HUES6 (cell line): Measurements from ENCODE around the gene BLOC1S4.

Source experiments
- H3K27ac ChIP-seq: 2 replicates; pipeline ENCODE4 v1.7.0; 2013; ENCODE audit warnings: low read depth, mild to moderate bottlenecking, low read length, inconsistent platforms
- H3K27me3 ChIP-seq: 2 replicates; pipeline ENCODE4 v1.6.1; 2013; ENCODE audit warnings: low read length; ENCODE audit not compliant: control insufficient read depth, insufficient read depth
- H3K36me3 ChIP-seq: 2 replicates; pipeline ENCODE4 v1.6.1; 2013; ENCODE audit warnings: low read length; ENCODE audit not compliant: control insufficient read depth, insufficient read depth
- H3K4me1 ChIP-seq: 2 replicates; pipeline ENCODE4 v1.6.1; 2013; ENCODE audit warnings: low read length; ENCODE audit not compliant: control insufficient read depth, insufficient read depth
- H3K4me3 ChIP-seq: 2 replicates; pipeline ENCODE4 v1.5.1; 2013; ENCODE audit warnings: low read depth, low read length
- H3K9ac ChIP-seq: one replicate; pipeline ENCODE4 v1.6.1; 2013; ENCODE audit warnings: mild to moderate bottlenecking, low read length
- H3K9me3 ChIP-seq: 2 replicates; pipeline ENCODE4 v1.6.1; 2013; ENCODE audit warnings: low read depth, low read length; ENCODE audit not compliant: control insufficient read depth, insufficient read depth

Gene BLOC1S4

GRCh38 chr4:6747294-6748051 is 31.5 kb downstream of the BLOC1S4 start:
- Histone ChIP-seq H3K9ac (no peak overlapping the region), H3K9me3 (no peaks in the 10 kb centered on the region), H3K4me3 (no peak overlapping the region), H3K36me3 (no peaks in the 10 kb centered on the region), H3K27ac (no peak overlapping the region), H3K27me3 (no peaks in the 10 kb centered on the region), H3K4me1 (peaks cover 14% of the 10 kb centered on the region; the same call in 1 of the 2 replicates)

DNA sequence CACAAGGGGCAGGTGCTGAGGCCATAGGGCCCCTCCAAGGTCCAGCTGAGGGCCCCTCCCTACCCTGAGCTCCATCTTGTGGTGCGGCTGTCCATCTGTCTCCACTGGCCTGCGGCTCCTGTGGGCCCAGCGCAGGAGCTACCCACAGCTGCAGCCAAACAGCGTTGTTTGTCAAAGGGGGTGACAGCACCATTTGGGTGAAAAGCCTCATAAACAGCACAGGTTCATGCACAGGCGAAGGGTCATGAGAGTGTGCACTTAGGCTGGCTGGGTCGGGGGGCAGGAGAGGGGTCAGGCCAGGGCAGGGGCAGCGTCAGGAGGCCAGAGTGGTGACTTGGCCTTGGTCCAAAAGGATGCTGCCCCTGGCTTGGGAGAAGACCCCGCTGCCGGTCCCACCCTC is 32.3 kb downstream of the BLOC1S4 start:
- H3K4me1 ChIP-seq = peaks cover 17% of the 10 kb centered on the region; the same call in 1 of the 2 replicates
- H3K4me3 ChIP-seq = no peak overlapping the region
- no peaks in the 10 kb centered on the region for H3K27me3 ChIP-seq
- no peaks in the 10 kb centered on the region for H3K36me3 ChIP-seq
- no peak overlapping the region for H3K9ac ChIP-seq
- H3K27ac ChIP-seq = no peak overlapping the region
- no peaks in the 10 kb centered on the region for H3K9me3 ChIP-seq

- Histone ChIP-seq H3K36me3 (no peaks in the 10 kb centered on the region), H3K9me3 (no peaks in the 10 kb centered on the region), H3K4me1 (peaks cover 18% of the 10 kb centered on the region; the same call in 1 of the 2 replicates), H3K9ac (no peak overlapping the region), H3K27me3 (no peaks in the 10 kb centered on the region), H3K27ac (no peak overlapping the region), H3K4me3 (no peak overlapping the region)
These were observed 33.6 kb downstream of the BLOC1S4 start for GRCh38 chr4:6749340-6750171.

DNA sequence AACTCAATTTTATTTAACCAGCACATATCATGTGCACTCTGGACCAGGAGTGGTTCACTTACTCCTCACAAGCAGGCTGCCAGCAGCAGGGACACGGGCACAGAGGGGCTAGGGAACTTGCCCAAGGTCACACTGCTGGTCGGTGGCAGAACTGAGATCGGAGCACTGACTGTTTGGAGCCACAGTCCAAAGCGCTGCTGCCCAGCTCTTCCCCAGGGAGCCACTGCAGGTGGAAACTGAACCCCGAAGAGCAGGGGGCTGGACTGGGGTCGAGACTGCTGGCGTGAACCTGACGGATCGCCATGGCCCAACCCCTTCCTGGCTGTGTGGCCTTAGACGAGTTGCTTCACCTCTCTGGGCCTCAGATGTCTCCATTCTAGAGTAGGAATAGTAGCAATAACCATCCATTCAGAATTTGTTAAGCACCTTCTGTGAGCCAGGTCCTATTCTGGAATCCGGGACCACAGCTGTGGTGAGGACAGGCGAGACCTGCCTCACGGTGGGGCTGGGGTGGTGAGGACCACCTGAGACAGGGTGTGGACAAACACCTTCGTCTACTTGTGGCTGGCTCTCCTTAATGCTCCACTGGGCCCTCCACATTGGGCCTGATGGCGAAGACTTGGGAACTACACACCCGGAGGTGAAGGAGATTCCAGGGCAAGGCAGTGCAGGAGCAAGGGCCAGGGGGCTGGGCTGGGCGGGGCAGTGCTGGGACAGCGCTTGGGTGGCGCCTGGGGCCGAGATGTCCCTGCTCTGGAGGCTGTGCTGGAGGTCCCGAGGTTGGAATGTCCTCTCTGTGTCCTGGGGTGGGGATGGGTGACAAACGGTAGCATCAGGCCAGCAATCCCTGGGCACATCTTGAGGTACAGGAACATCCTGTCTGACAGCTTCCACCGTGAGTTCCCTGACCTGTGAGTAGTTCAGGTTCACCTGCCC is 34.6 kb downstream of the BLOC1S4 start:
- no peaks in the 10 kb centered on the region for H3K9me3 ChIP-seq
- peaks cover 18% of the 10 kb centered on the region; the same call in 1 of the 2 replicates for H3K4me1 ChIP-seq
- no peak overlapping the region for H3K9ac ChIP-seq
- H3K36me3 ChIP-seq = no peaks in the 10 kb centered on the region
- no peak overlapping the region for H3K27ac ChIP-seq
- no peak overlapping the region for H3K4me3 ChIP-seq
- H3K27me3 ChIP-seq = no peaks in the 10 kb centered on the region

GRCh38 chr4:6751611-6752485 is 35.9 kb downstream of the BLOC1S4 start:
- no peaks in the 10 kb centered on the region for H3K36me3 ChIP-seq
- no peaks in the 10 kb centered on the region for H3K27me3 ChIP-seq
- no peaks in the 10 kb centered on the region for H3K9me3 ChIP-seq
- no peak overlapping the region for H3K4me3 ChIP-seq
- H3K9ac ChIP-seq = no peak overlapping the region
- no peak overlapping the region for H3K27ac ChIP-seq
- H3K4me1 ChIP-seq = peaks cover 18% of the 10 kb centered on the region; the same call in 1 of the 2 replicates

GRCh38 chr4:6752486-6752829 is 36.5 kb downstream of the BLOC1S4 start:
- no peaks in the 10 kb centered on the region for H3K9me3 ChIP-seq
- no peak overlapping the region for H3K27ac ChIP-seq
- no peak overlapping the region for H3K9ac ChIP-seq
- peaks cover 18% of the 10 kb centered on the region; the same call in 1 of the 2 replicates for H3K4me1 ChIP-seq
- H3K27me3 ChIP-seq = no peaks in the 10 kb centered on the region
- H3K36me3 ChIP-seq = no peaks in the 10 kb centered on the region
- H3K4me3 ChIP-seq = no peak overlapping the region

DNA sequence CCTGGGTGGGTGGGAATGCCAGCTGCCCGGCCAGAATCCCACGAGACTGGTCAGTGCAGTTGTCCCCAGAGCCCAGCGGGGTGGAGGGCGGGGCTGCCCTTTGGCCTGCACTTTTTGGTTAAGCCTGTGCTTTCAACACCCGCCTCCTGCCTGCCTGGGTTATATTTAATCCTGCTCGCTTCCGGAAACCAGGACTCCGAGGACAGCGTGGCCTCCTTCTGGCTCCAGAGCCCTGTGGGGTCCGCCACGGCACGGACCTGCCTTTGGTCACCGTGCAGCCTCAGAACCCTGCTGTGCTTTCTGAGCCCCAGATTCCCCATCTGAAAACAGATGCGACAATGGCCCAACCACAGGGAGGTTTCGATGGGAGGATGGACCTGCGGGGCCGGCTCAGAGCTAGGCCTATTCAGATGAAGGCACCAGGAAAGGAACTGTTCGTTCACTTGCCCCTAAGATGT is 37.2 kb downstream of the BLOC1S4 start:
- peaks cover 18% of the 10 kb centered on the region; the same call in 1 of the 2 replicates for H3K4me1 ChIP-seq
- no peak overlapping the region for H3K4me3 ChIP-seq
- no peak overlapping the region for H3K27ac ChIP-seq
- H3K9ac ChIP-seq = peak overlapping the region; percentile 12
- H3K36me3 ChIP-seq = no peaks in the 10 kb centered on the region
- no peaks in the 10 kb centered on the region for H3K27me3 ChIP-seq
- H3K9me3 ChIP-seq = no peaks in the 10 kb centered on the region

DNA sequence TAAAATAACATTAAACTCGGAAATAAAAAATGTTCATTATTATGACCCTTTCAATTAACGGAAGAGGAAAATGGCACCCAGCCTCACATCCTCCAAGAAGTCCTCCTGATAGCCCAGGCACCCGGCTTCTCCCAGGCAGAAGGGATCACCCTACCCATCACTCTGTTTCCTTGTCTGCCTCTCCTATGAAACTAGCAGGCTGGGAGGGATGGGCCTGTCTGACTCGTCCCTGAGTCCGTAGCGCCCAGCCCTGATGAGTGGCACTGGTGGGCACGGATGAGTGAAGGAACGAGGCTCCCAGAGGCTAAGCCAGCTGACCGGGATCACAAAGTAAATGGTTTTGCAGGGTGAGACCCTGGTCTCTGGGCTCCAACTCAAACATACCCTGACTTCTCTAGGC is 37.9 kb downstream of the BLOC1S4 start:
- no peak overlapping the region for H3K4me3 ChIP-seq
- H3K9ac ChIP-seq = no peak overlapping the region
- peaks cover 18% of the 10 kb centered on the region; the same call in 1 of the 2 replicates for H3K4me1 ChIP-seq
- H3K9me3 ChIP-seq = no peaks in the 10 kb centered on the region
- no peak overlapping the region for H3K27ac ChIP-seq
- no peaks in the 10 kb centered on the region for H3K36me3 ChIP-seq
- H3K27me3 ChIP-seq = no peaks in the 10 kb centered on the region

- H3K27me3 ChIP-seq = no peaks in the 10 kb centered on the region
- H3K9ac ChIP-seq = no peak overlapping the region
- no peak overlapping the region for H3K27ac ChIP-seq
- no peak overlapping the region for H3K4me3 ChIP-seq
- peaks cover 14% of the 10 kb centered on the region; the same call in 1 of the 2 replicates for H3K4me1 ChIP-seq
- no peaks in the 10 kb centered on the region for H3K9me3 ChIP-seq
- H3K36me3 ChIP-seq = no peaks in the 10 kb centered on the region
These were observed 38.6 kb downstream of the BLOC1S4 start for GRCh38 chr4:6754481-6755087.
